OCI-LY3 (cell line): ENCODE measurements around the gene DIP2C.

Experiments
- H2AFZ ChIP-seq: fragments of 200-600, 300-600 bp; shearing (Covaris generic); 2 replicates; pipeline ENCODE4 v1.6.0; 2014; ENCODE audit warnings: antibody characterized with exemption, low read depth, low read length
- H3K27ac ChIP-seq: fragments of 200-600, 300-600 bp; sonication (generic); 2 replicates; pipeline ENCODE4 v1.5.1; 2014; ENCODE audit warnings: mild to moderate bottlenecking, low read length, moderate library complexity, mixed read lengths
- H3K27me3 ChIP-seq: fragments of 200-600, 300-600 bp; sonication (generic); 2 replicates; pipeline ENCODE4 v1.6.1; 2014; ENCODE audit warnings: low read depth, low read length, mixed read lengths
- H3K36me3 ChIP-seq: fragments of 200-600, 300-600 bp; sonication (generic); replicated peaks from 2 replicates; pipeline ENCODE3; 2014; ENCODE audit warnings: low read depth, low read length, mixed read lengths
- H3K4me1 ChIP-seq: fragments of 300-600, 200-600 bp; sonication (generic); 2 replicates; pipeline ENCODE4 v1.6.1; 2014; ENCODE audit warnings: low read length, mixed read lengths
- H3K4me2 ChIP-seq: fragments of 200-600, 300-600 bp; sonication (generic); 2 replicates; pipeline ENCODE4 v1.6.1; 2014; ENCODE audit warnings: low read length, mixed read lengths
- H3K4me3 ChIP-seq: fragments of 300-600, 200-600 bp; sonication (generic); 2 replicates; pipeline ENCODE4 v1.5.1; 2014; ENCODE audit warnings: antibody characterized with exemption, mild to moderate bottlenecking, low read length, moderate library complexity
- H3K79me2 ChIP-seq: fragments of 300-600, 200-600 bp; shearing (Covaris generic); 2 replicates; pipeline ENCODE4 v1.6.1; 2014; ENCODE audit warnings: mild to moderate bottlenecking, low read length, mixed read lengths
- H3K9ac ChIP-seq: fragments of 300-600, 200-600 bp; shearing (Covaris generic); 2 replicates; pipeline ENCODE4 v1.6.0; 2014; ENCODE audit warnings: mild to moderate bottlenecking, low read length, moderate library complexity
- H3K9me3 ChIP-seq: fragments of 200-600, 300-600 bp; shearing (Covaris generic); 2 replicates; pipeline ENCODE4 v1.6.1; 2014; ENCODE audit warnings: low read length, mixed read lengths; ENCODE audit not compliant: insufficient read depth
- H4K20me1 ChIP-seq: fragments of 200-600, 300-600 bp; sonication (generic); 2 replicates; pipeline ENCODE4 v1.6.1; 2016; ENCODE audit warnings: low read length, mixed read lengths; ENCODE audit not compliant: insufficient read depth
- CTCF ChIP-seq: fragments of 200-600, 300-600 bp; sonication (generic); IDR thresholded peaks from 2 replicates; pipeline ENCODE4 v1.5.1; 2014; ENCODE audit warnings: antibody characterized with exemption, low read length, low read depth
- EZH2phosphoT487 ChIP-seq: fragments of 200-600 bp; shearing (Covaris generic); IDR thresholded peaks from 2 replicates; pipeline ENCODE4 v1.6.1; 2018; ENCODE audit warnings: antibody characterized with exemption, mixed run types, low read depth

The DIP2C gene

GRCh38 chr10:600234-600633, 89.2 kb downstream of the DIP2C start:
- no peak overlapping the region for H3K27ac ChIP-seq
- no peaks in the 10 kb centered on the region for H3K36me3 ChIP-seq
- H3K4me3 ChIP-seq = no peak overlapping the region
- no peaks in the 10 kb centered on the region for H3K79me2 ChIP-seq
- no peaks in the 10 kb centered on the region for H3K27me3 ChIP-seq
- H4K20me1 ChIP-seq = no peaks in the 10 kb centered on the region
- no peak for TF ChIP-seq CTCF
- no peak for TF ChIP-seq EZH2phosphoT487
- no peak overlapping the region for H2AFZ ChIP-seq
- H3K4me1 ChIP-seq = no peaks in the 10 kb centered on the region
- H3K4me2 ChIP-seq = no peak overlapping the region
- no peaks in the 10 kb centered on the region for H3K9me3 ChIP-seq
- H3K9ac ChIP-seq = no peak overlapping the region

GRCh38 chr10:599767-600166, 89.7 kb downstream of the DIP2C start:
- H3K27ac ChIP-seq = no peak overlapping the region
- H3K27me3 ChIP-seq = no peaks in the 10 kb centered on the region
- no peaks in the 10 kb centered on the region for H4K20me1 ChIP-seq
- no peak overlapping the region for H3K4me2 ChIP-seq
- no peaks in the 10 kb centered on the region for H3K36me3 ChIP-seq
- no peak for TF ChIP-seq CTCF
- no peak for TF ChIP-seq EZH2phosphoT487
- H3K9me3 ChIP-seq = no peaks in the 10 kb centered on the region
- no peaks in the 10 kb centered on the region for H3K4me1 ChIP-seq
- H3K9ac ChIP-seq = no peak overlapping the region
- H3K4me3 ChIP-seq = no peak overlapping the region
- no peak overlapping the region for H2AFZ ChIP-seq
- no peaks in the 10 kb centered on the region for H3K79me2 ChIP-seq

- no peaks in the 10 kb centered on the region for H3K36me3 ChIP-seq
- H3K79me2 ChIP-seq = no peaks in the 10 kb centered on the region
- no peaks in the 10 kb centered on the region for H3K4me1 ChIP-seq
- no peak overlapping the region for H3K9ac ChIP-seq
- H3K4me2 ChIP-seq = no peak overlapping the region
- H3K27ac ChIP-seq = no peak overlapping the region
- H4K20me1 ChIP-seq = no peaks in the 10 kb centered on the region
- no peaks in the 10 kb centered on the region for H3K27me3 ChIP-seq
- no peak for TF ChIP-seq EZH2phosphoT487
- TF ChIP-seq CTCF = no peak
- no peak overlapping the region for H3K4me3 ChIP-seq
- H3K9me3 ChIP-seq = no peaks in the 10 kb centered on the region
- no peak overlapping the region for H2AFZ ChIP-seq
Observed at GRCh38 chr10:598415-599170, 90.9 kb downstream of the DIP2C start.

- no peaks in the 10 kb centered on the region for H3K79me2 ChIP-seq
- no peaks in the 10 kb centered on the region for H3K27me3 ChIP-seq
- no peaks in the 10 kb centered on the region for H3K36me3 ChIP-seq
- H3K4me2 ChIP-seq = no peak overlapping the region
- H3K9ac ChIP-seq = no peak overlapping the region
- H2AFZ ChIP-seq = no peak overlapping the region
- H3K4me3 ChIP-seq = no peak overlapping the region
- H4K20me1 ChIP-seq = no peaks in the 10 kb centered on the region
- H3K4me1 ChIP-seq = no peaks in the 10 kb centered on the region
- TF ChIP-seq EZH2phosphoT487 = no peak
- TF ChIP-seq CTCF = no peak
- no peaks in the 10 kb centered on the region for H3K9me3 ChIP-seq
- H3K27ac ChIP-seq = no peak overlapping the region
Observed at GRCh38 chr10:597976-598375, 91.5 kb downstream of the DIP2C start.
